Measurements from ENCODE around the gene CFAP299. TPM values are rescaled to one million over a fixed set of nuclear protein-coding genes. Genes with fewer than 3 reads are reported as not detected.

Gene CFAP299
- total RNA-seq, 1 experiment from 2014 or later: not detected

DNA sequence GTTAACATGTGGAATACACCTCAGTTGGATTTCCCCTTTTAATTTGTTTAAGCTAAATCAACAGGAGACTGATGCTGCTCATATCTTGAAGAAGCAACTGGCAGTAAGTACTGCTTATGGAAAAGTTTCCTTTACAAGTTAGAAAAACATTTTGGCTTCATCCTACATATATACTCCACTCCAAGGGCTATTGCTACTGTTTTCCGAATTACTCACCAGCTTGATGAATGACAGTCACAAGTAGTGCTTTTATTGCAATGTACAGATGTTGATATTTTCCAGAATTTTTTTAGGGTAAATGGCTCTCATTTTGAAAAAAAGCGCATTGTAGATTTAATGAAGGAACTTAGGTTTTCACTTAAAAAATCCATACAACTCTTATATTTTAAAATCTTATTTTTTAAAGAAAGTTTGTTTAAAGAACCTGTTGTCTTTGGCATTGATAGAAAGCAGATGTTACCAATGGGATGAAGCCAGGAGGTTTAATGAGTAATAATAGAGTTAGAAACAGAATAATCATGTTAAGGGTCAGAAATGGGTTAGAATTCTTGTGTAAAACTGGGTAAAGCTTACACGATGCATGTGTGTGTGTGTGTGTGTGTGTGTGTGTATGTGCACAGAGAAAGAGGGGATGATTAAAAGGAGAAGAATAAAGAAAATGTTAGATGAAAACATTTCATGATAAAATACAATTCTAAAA is 272.9 kb downstream of the CFAP299 start:
- no peak overlapping the region for H2AFZ ChIP-seq
- ChIA-PET POLR2A (ENCODE audit: unreplicated experiment) (no interaction called here), CTCF (no interaction called here)
- H3K9me3 ChIP-seq (ENCODE audit: insufficient read depth, low read depth): no peaks in the 10 kb centered on the region
- H3F3A ChIP-seq (ENCODE audit: insufficient read depth, low read depth): no peaks in the 10 kb centered on the region
- intact Hi-C loops (cut with micrococcal nuclease; ENCODE audit: unreplicated experiment): loop anchor here (5.0 kb wide), 1 partner anchor 126 kb away; no protein-coding TSS in a partner anchor
- H3K4me2 ChIP-seq: no peak overlapping the region
- no peak for TF ChIP-seq EZH2 (IDR thresholded peaks at IDR 0.05; ENCODE audit: low read depth)
- TF ChIP-seq, protein P1, sequence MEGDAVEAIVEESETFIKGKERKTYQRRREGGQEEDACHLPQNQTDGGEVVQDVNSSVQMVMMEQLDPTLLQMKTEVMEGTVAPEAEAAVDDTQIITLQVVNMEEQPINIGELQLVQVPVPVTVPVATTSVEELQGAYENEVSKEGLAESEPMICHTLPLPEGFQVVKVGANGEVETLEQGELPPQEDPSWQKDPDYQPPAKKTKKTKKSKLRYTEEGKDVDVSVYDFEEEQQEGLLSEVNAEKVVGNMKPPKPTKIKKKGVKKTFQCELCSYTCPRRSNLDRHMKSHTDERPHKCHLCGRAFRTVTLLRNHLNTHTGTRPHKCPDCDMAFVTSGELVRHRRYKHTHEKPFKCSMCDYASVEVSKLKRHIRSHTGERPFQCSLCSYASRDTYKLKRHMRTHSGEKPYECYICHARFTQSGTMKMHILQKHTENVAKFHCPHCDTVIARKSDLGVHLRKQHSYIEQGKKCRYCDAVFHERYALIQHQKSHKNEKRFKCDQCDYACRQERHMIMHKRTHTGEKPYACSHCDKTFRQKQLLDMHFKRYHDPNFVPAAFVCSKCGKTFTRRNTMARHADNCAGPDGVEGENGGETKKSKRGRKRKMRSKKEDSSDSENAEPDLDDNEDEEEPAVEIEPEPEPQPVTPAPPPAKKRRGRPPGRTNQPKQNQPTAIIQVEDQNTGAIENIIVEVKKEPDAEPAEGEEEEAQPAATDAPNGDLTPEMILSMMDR (conservative IDR thresholded peaks at IDR 0.05): no peak
- no peaks in the 10 kb centered on the region for H3K79me2 ChIP-seq (ENCODE audit: low read depth)
- no peaks in the 10 kb centered on the region for H3K9me2 ChIP-seq (ENCODE audit: insufficient read depth)
- no peaks in the 10 kb centered on the region for H3K27me3 ChIP-seq (ENCODE audit: insufficient read depth, low read depth)
- H3K4me3 ChIP-seq: no peak overlapping the region
- H4K20me1 ChIP-seq (ENCODE audit: insufficient read depth): no peaks in the 10 kb centered on the region
- no peak overlapping the region for H3K27ac ChIP-seq
- DNase-seq: no peak
- no peaks in the 10 kb centered on the region for H3K36me3 ChIP-seq (ENCODE audit: low read depth)
- BruUV-seq (replicated peaks): no TSS peak
- H3K4me1 ChIP-seq (replicated peaks; ENCODE audit: insufficient read depth): peaks cover 11% of the 10 kb centered on the region

- H3K27me3 ChIP-seq (ENCODE audit: insufficient read depth, low read depth): no peaks in the 10 kb centered on the region
- no peaks in the 10 kb centered on the region for H3F3A ChIP-seq (ENCODE audit: insufficient read depth, low read depth)
- no peaks in the 10 kb centered on the region for H3K9me3 ChIP-seq (ENCODE audit: insufficient read depth, low read depth)
- H3K36me3 ChIP-seq (ENCODE audit: low read depth): no peaks in the 10 kb centered on the region
- ChIA-PET POLR2A (ENCODE audit: unreplicated experiment) (no interaction called here), CTCF (no interaction called here)
- H4K20me1 ChIP-seq (ENCODE audit: insufficient read depth): no peaks in the 10 kb centered on the region
- no peak for DNase-seq
- no TSS peak for BruUV-seq (replicated peaks)
- H3K4me1 ChIP-seq (replicated peaks; ENCODE audit: insufficient read depth): peaks cover 5% of the 10 kb centered on the region
- no peak for TF ChIP-seq EZH2 (IDR thresholded peaks at IDR 0.05; ENCODE audit: low read depth)
- no peak overlapping the region for H3K4me3 ChIP-seq
- no peak overlapping the region for H2AFZ ChIP-seq
- no peak overlapping the region for H3K27ac ChIP-seq
- no peaks in the 10 kb centered on the region for H3K79me2 ChIP-seq (ENCODE audit: low read depth)
- H3K9me2 ChIP-seq (ENCODE audit: insufficient read depth): no peaks in the 10 kb centered on the region
- no peak overlapping the region for H3K4me2 ChIP-seq
- intact Hi-C loops (cut with micrococcal nuclease; ENCODE audit: unreplicated experiment): no loop called here
These were observed 274.7 kb downstream of the CFAP299 start for GRCh38 chr4:80610199-80610598.

DNA sequence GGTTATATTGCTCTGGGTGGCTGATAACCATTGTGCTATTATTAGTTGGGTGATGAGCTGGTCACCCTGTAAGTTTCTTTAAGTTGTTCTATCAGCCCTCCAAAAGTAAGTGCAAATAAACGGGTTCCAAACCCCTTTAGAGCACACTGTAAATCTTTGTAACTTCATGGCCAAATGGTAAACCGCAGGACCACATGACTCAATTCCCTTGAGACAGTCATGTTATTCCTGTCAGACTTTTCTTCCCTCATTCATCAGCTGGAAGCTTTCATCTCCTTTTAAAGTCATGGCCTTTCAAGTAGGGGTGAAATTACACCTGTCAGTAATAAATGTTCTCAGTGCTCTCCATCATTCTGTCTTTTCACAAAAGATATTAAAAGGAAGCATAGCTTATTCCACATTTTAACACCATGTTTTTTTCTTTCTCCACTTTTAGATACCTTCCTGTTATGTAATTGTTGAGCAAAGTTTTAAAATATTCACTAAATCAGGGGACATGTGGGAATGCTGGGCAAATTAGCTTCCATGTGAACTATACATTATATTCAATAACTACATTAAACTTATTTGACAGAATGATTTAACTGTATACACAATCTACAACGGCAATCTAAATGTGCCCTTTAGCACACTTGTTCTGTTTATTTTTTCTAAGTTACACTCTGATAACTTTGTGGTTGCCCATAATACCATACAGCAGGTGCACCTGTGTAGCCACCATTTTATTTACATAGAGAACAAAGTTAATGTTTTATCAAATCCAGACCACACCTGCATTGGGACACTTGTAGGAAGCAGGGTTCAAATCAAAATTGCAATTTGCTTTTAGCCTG is 275.5 kb downstream of the CFAP299 start:
- ChIA-PET CTCF (no interaction called here), POLR2A (ENCODE audit: unreplicated experiment) (no interaction called here)
- no TSS peak for BruUV-seq (replicated peaks)
- Histone ChIP-seq H3K36me3 (ENCODE audit: low read depth) (no peaks in the 10 kb centered on the region), H3F3A (ENCODE audit: insufficient read depth, low read depth) (no peaks in the 10 kb centered on the region), H3K9me2 (ENCODE audit: insufficient read depth) (no peaks in the 10 kb centered on the region), H3K9me3 (ENCODE audit: insufficient read depth, low read depth) (no peaks in the 10 kb centered on the region), H3K4me2 (no peak overlapping the region), H3K4me1 (replicated peaks; ENCODE audit: insufficient read depth) (no peaks in the 10 kb centered on the region), H3K27ac (no peak overlapping the region), H3K27me3 (ENCODE audit: insufficient read depth, low read depth) (no peaks in the 10 kb centered on the region), H3K79me2 (ENCODE audit: low read depth) (no peaks in the 10 kb centered on the region), H2AFZ (no peak overlapping the region), H3K4me3 (no peak overlapping the region), H4K20me1 (ENCODE audit: insufficient read depth) (no peaks in the 10 kb centered on the region)
- no peak for DNase-seq
- TF ChIP-seq EZH2 (IDR thresholded peaks at IDR 0.05; ENCODE audit: low read depth): no peak
- TF ChIP-seq, protein P1 (conservative IDR thresholded peaks at IDR 0.05): no peak
- intact Hi-C loops (cut with micrococcal nuclease; ENCODE audit: unreplicated experiment): no loop called here
